ENCODE data around the gene SLC2A13.

Gene SLC2A13

DNA sequence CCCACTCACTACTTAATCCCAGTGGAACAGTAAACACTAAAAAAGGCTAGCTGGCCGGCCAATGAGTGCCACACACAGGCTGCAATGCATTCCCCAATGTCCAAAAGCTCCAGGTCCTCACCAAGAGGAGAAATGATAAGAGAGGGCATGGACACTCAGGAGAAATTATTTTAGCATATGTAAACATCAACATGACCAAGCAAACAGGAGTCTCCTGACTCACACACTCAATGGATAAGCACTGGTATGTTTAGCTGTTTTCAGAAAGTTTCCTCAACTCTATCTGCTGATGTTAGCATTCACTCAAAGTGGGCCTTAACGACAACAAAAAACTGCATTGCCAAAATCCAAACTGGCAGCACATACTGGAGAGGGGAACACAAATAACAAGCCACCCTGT is 105.0 kb downstream of the SLC2A13 start:
- H3K79me1 ChIP-seq (replicated peaks; ENCODE audit: low read length, poor library complexity, severe bottlenecking), result peaks cover 6% of the 10 kb centered on the region
- no peaks in the 10 kb centered on the region for H3K4me1 ChIP-seq (ENCODE audit: control insufficient read depth, insufficient read depth, low read depth, low read length)
- H2BK5ac ChIP-seq (ENCODE audit: low read depth, low read length, poor library complexity, severe bottlenecking), result no peak overlapping the region
- H2AK5ac ChIP-seq (ENCODE audit: low read length, severe bottlenecking), result no peak overlapping the region
- H3K14ac ChIP-seq (ENCODE audit: low read length in 2 of 2), result no peak overlapping the region
- no peak overlapping the region for H3K4ac ChIP-seq (ENCODE audit: low read depth in 1 of 2, low read length in 2 of 2)
- no CpG with 5 or more reads among the region's 2 CpGs for WGBS
- H2BK15ac ChIP-seq (ENCODE audit: low read depth, poor library complexity, severe bottlenecking), result no peak overlapping the region
- H3K9ac ChIP-seq (ENCODE audit: low read length), result no peak overlapping the region
- no peak overlapping the region for H4K91ac ChIP-seq (ENCODE audit: low read length)
- H3K23ac ChIP-seq (ENCODE audit: low read length in 2 of 2), result no peak overlapping the region
- no peak overlapping the region for H2BK120ac ChIP-seq (ENCODE audit: low read depth, low read length)
- H3K27me3 ChIP-seq (ENCODE audit: control insufficient read depth in 1 of 2, insufficient read depth in 1 of 2, low read length in 2 of 2), result no peaks in the 10 kb centered on the region
- no peak overlapping the region for H4K8ac ChIP-seq (ENCODE audit: low read length)
- no peak for DNase-seq
- no peak overlapping the region for H2BK12ac ChIP-seq (ENCODE audit: low read length in 2 of 2)
- H3K18ac ChIP-seq (ENCODE audit: low read depth in 1 of 2, low read length in 2 of 2), result no peak overlapping the region
- H2AFZ ChIP-seq (ENCODE audit: low read depth, low read length), result no peak overlapping the region
- H3K4me2 ChIP-seq (ENCODE audit: low read length, poor library complexity, severe bottlenecking), result no peak overlapping the region
- no peak overlapping the region for H3K4me3 ChIP-seq (ENCODE audit: insufficient read depth in 1 of 2, low read depth in 1 of 2, low read length in 2 of 2)
- H3K27ac ChIP-seq (ENCODE audit: low read length, poor library complexity, severe bottlenecking), result no peak overlapping the region
- H3K36me3 ChIP-seq (ENCODE audit: control insufficient read depth in 1 of 2, insufficient read depth in 2 of 2, low read depth in 1 of 2, low read length in 2 of 2), result no peaks in the 10 kb centered on the region
- peaks cover 8% of the 10 kb centered on the region for H3K9me3 ChIP-seq (ENCODE audit: control insufficient read depth, low read length)

DNA sequence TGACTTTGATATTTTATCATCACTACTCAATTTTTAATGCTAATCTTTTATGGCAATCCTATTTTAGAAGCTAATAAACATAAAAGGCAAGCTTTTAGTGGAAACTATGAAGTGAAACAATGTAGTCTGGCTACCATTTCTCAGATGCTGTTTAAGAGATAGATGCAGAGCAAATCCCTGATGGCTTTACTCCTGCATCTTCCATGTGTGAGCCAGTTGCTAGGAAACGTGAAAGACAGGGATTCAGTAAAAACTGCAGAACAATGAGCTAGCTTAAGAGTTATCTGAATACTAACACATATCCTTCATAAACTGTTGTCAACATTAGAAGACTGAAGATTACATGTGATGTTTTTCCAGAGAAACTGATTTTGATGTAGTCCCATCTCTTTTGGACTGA is 112.6 kb downstream of the SLC2A13 start:
- no peaks in the 10 kb centered on the region for H3K9me3 ChIP-seq (ENCODE audit: control insufficient read depth, low read length)
- no peak overlapping the region for H2AFZ ChIP-seq (ENCODE audit: low read depth, low read length)
- H2BK12ac ChIP-seq (ENCODE audit: low read length in 2 of 2), result no peak overlapping the region
- H3K4me3 ChIP-seq (ENCODE audit: insufficient read depth in 1 of 2, low read depth in 1 of 2, low read length in 2 of 2), result no peak overlapping the region
- no peak overlapping the region for H3K23ac ChIP-seq (ENCODE audit: low read length in 2 of 2)
- H2AK5ac ChIP-seq (ENCODE audit: low read length, severe bottlenecking), result no peak overlapping the region
- peaks cover 3% of the 10 kb centered on the region for H3K79me1 ChIP-seq (replicated peaks; ENCODE audit: low read length, poor library complexity, severe bottlenecking)
- no peak overlapping the region for H3K18ac ChIP-seq (ENCODE audit: low read depth in 1 of 2, low read length in 2 of 2)
- H3K9ac ChIP-seq (ENCODE audit: low read length), result no peak overlapping the region
- H2BK5ac ChIP-seq (ENCODE audit: low read depth, low read length, poor library complexity, severe bottlenecking), result no peak overlapping the region
- no peak overlapping the region for H3K27ac ChIP-seq (ENCODE audit: low read length, poor library complexity, severe bottlenecking)
- H3K4me1 ChIP-seq (ENCODE audit: control insufficient read depth, insufficient read depth, low read depth, low read length), result no peaks in the 10 kb centered on the region
- H4K91ac ChIP-seq (ENCODE audit: low read length), result no peak overlapping the region
- H3K4ac ChIP-seq (ENCODE audit: low read depth in 1 of 2, low read length in 2 of 2), result no peak overlapping the region
- H2BK15ac ChIP-seq (ENCODE audit: low read depth, poor library complexity, severe bottlenecking), result no peak overlapping the region
- H2BK120ac ChIP-seq (ENCODE audit: low read depth, low read length), result no peak overlapping the region
- no peak for DNase-seq
- H3K27me3 ChIP-seq (ENCODE audit: control insufficient read depth in 1 of 2, insufficient read depth in 1 of 2, low read length in 2 of 2), result no peaks in the 10 kb centered on the region
- H3K4me2 ChIP-seq (ENCODE audit: low read length, poor library complexity, severe bottlenecking), result no peak overlapping the region
- no peak overlapping the region for H3K14ac ChIP-seq (ENCODE audit: low read length in 2 of 2)
- no CpG with 5 or more reads among the region's 1 CpG for WGBS
- no peak overlapping the region for H4K8ac ChIP-seq (ENCODE audit: low read length)
- no peaks in the 10 kb centered on the region for H3K36me3 ChIP-seq (ENCODE audit: control insufficient read depth in 1 of 2, insufficient read depth in 2 of 2, low read depth in 1 of 2, low read length in 2 of 2)

DNA sequence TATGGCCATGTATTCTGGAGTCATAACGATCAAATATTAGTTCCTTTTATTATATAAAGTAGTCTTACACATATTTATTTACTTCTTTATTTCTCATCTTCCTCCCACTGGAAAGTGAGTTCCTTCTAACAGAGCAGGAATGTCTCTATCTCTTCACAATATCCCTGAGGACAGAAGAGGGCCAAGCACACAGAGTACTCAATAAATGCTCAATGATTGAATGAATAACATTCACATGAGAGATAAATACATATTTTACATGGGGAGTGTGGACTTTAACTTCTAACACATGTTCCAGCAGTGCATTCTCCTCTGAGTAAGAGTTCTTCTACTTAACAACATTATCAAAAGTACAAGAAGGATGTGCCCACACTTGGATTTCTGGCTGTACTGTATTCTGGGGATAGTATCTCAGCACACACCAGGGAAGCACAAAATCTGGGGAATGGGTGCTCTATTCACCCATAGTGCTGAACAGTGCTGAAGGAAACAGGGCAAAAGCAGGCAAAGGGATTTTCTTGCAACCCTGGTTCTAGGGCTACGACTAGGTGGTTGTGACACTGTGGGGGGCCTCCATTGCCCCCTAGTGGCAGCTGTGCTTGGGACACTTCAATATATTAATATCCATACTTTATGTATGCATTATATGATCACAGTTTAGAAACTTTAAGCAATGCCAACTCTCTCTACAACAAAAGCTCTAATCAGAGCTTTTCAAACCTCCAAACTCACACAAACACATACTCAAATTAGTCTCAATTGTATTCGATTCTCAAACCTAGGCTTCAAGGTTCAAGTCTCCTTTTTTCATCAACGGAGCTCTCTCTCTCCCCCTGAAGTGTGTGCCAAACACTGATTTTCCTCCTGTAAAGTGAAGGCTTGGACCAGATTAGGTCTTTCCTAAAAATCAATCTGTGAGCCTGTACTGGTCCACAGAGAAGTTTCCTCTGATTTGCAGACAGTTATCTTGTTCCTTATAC is 115.5 kb downstream of the SLC2A13 start:
- no peak overlapping the region for H3K14ac ChIP-seq (ENCODE audit: low read length in 2 of 2)
- 88% methylated on average over 2 of the region's 4 CpGs for WGBS
- no peak overlapping the region for H2BK12ac ChIP-seq (ENCODE audit: low read length in 2 of 2)
- no peak overlapping the region for H4K91ac ChIP-seq (ENCODE audit: low read length)
- H2AFZ ChIP-seq (ENCODE audit: low read depth, low read length), result no peak overlapping the region
- DNase-seq, result peak; percentile 56
- H2BK5ac ChIP-seq (ENCODE audit: low read depth, low read length, poor library complexity, severe bottlenecking), result no peak overlapping the region
- H4K8ac ChIP-seq (ENCODE audit: low read length), result no peak overlapping the region
- no peak overlapping the region for H2BK15ac ChIP-seq (ENCODE audit: low read depth, poor library complexity, severe bottlenecking)
- H3K9ac ChIP-seq (ENCODE audit: low read length), result peak overlapping the region; percentile 3
- H3K23ac ChIP-seq (ENCODE audit: low read length in 2 of 2), result no peak overlapping the region
- H3K4ac ChIP-seq (ENCODE audit: low read depth in 1 of 2, low read length in 2 of 2), result no peak overlapping the region
- H3K4me1 ChIP-seq (ENCODE audit: control insufficient read depth, insufficient read depth, low read depth, low read length), result no peaks in the 10 kb centered on the region
- no peak overlapping the region for H3K18ac ChIP-seq (ENCODE audit: low read depth in 1 of 2, low read length in 2 of 2)
- H3K4me3 ChIP-seq (ENCODE audit: insufficient read depth in 1 of 2, low read depth in 1 of 2, low read length in 2 of 2), result no peak overlapping the region
- no peaks in the 10 kb centered on the region for H3K79me1 ChIP-seq (replicated peaks; ENCODE audit: low read length, poor library complexity, severe bottlenecking)
- H2AK5ac ChIP-seq (ENCODE audit: low read length, severe bottlenecking), result no peak overlapping the region
- no peaks in the 10 kb centered on the region for H3K36me3 ChIP-seq (ENCODE audit: control insufficient read depth in 1 of 2, insufficient read depth in 2 of 2, low read depth in 1 of 2, low read length in 2 of 2)
- no peak overlapping the region for H3K4me2 ChIP-seq (ENCODE audit: low read length, poor library complexity, severe bottlenecking)
- no peak overlapping the region for H3K27ac ChIP-seq (ENCODE audit: low read length, poor library complexity, severe bottlenecking)
- no peak overlapping the region for H2BK120ac ChIP-seq (ENCODE audit: low read depth, low read length)
- no peaks in the 10 kb centered on the region for H3K27me3 ChIP-seq (ENCODE audit: control insufficient read depth in 1 of 2, insufficient read depth in 1 of 2, low read length in 2 of 2)
- no peaks in the 10 kb centered on the region for H3K9me3 ChIP-seq (ENCODE audit: control insufficient read depth, low read length)

DNA sequence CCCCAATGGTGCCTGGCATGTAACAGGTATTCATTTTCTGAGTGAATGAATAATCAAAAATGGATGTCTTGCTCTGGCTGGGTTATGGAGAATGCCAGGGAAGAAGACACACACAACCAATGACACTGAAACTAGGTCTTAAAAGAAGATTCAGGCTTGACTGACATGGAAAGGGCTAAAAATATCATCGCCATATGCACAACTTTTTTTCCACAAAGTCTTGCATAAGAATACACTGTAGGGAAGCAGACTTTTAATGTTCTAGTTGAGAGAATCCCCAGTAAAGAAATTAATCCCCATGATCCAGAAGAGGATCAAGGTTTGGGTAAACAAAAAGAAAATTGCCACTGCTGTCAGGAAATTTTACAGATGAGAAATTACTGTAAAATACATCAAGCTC is 116.4 kb downstream of the SLC2A13 start:
- Histone ChIP-seq H4K91ac (ENCODE audit: low read length) (no peak overlapping the region), H3K23ac (ENCODE audit: low read length in 2 of 2) (no peak overlapping the region), H3K18ac (ENCODE audit: low read depth in 1 of 2, low read length in 2 of 2) (no peak overlapping the region), H2BK12ac (ENCODE audit: low read length in 2 of 2) (no peak overlapping the region), H3K27ac (ENCODE audit: low read length, poor library complexity, severe bottlenecking) (no peak overlapping the region), H2AK5ac (ENCODE audit: low read length, severe bottlenecking) (no peak overlapping the region), H3K4me1 (ENCODE audit: control insufficient read depth, insufficient read depth, low read depth, low read length) (no peaks in the 10 kb centered on the region), H4K8ac (ENCODE audit: low read length) (no peak overlapping the region), H2BK5ac (ENCODE audit: low read depth, low read length, poor library complexity, severe bottlenecking) (no peak overlapping the region), H2BK15ac (ENCODE audit: low read depth, poor library complexity, severe bottlenecking) (no peak overlapping the region), H3K4me3 (ENCODE audit: insufficient read depth in 1 of 2, low read depth in 1 of 2, low read length in 2 of 2) (no peak overlapping the region), H3K36me3 (ENCODE audit: control insufficient read depth in 1 of 2, insufficient read depth in 2 of 2, low read depth in 1 of 2, low read length in 2 of 2) (no peaks in the 10 kb centered on the region), H2AFZ (ENCODE audit: low read depth, low read length) (no peak overlapping the region), H3K9ac (ENCODE audit: low read length) (no peak overlapping the region), H3K27me3 (ENCODE audit: control insufficient read depth in 1 of 2, insufficient read depth in 1 of 2, low read length in 2 of 2) (no peaks in the 10 kb centered on the region), H3K14ac (ENCODE audit: low read length in 2 of 2) (no peak overlapping the region), H3K9me3 (ENCODE audit: control insufficient read depth, low read length) (no peaks in the 10 kb centered on the region), H3K4ac (ENCODE audit: low read depth in 1 of 2, low read length in 2 of 2) (no peak overlapping the region), H3K79me1 (replicated peaks; ENCODE audit: low read length, poor library complexity, severe bottlenecking) (no peaks in the 10 kb centered on the region), H3K4me2 (ENCODE audit: low read length, poor library complexity, severe bottlenecking) (no peak overlapping the region), H2BK120ac (ENCODE audit: low read depth, low read length) (no peak overlapping the region)
- DNase-seq, result no peak
- no CpG with 5 or more reads among the region's 1 CpG for WGBS

Measured in mesenchymal stem cell (in vitro differentiated cells and primary cell).